ENCODE measurements around the gene ZC3H7B. TPM values are rescaled to one million over a fixed set of nuclear protein-coding genes. Genes with fewer than 3 reads are reported as not detected.

Gene ZC3H7B
- total RNA-seq, 2 experiments from 2014 or later = 49.0 to 51.3 TPM

DNA sequence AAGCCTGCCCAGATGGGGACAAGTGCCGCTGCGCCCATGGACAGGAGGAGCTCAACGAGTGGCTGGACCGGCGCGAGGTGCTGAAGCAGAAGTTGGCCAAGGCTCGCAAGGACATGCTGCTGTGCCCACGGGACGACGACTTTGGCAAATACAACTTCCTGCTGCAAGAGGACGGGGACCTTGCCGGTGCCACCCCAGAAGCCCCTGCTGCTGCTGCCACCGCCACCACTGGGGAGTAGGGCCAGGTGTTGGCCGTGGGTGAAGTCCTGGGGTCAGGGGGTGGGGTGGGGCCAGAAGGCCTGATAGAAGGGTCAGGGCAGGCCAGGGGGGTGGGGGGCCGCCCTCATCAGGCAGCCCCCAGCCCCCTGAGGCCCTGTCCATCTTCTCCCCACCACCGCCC, 55.9 kb downstream of the ZC3H7B start:
- no peaks in the 10 kb centered on the region for H3K27me3 Mint-ChIP-seq
- H3K4me1 Mint-ChIP-seq = no peaks in the 10 kb centered on the region
- H3K36me3 Mint-ChIP-seq = peaks cover 2% of the 10 kb centered on the region
- H3K27ac Mint-ChIP-seq = no peak overlapping the region
- POLR2A ChIA-PET = no interaction called here
- H3K9me3 Mint-ChIP-seq = no peaks in the 10 kb centered on the region
- H3K4me3 Mint-ChIP-seq = no peak overlapping the region
- DNase-seq (no peak), ATAC-seq (ENCODE audit: low read depth) (no peak)

DNA sequence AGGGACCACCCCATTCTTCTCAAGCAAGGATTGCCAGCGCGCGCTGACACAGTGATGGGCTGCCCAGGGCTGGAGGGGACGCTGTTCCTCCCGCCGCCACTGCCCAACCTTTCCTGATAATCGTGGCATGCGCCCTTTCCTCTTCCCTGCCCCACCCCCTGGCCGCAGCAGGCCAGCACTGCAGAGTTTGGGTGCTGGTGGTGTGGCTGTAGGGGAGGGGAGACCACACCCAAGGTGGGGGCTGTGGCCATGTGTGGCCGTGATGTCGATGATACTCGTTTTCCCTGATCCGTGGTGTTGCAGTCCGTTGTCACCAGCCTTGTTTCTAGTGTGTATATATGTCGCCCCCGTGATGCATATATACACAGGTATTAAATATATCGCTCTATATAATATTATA, 57.6 kb downstream of the ZC3H7B start:
- Mint-ChIP-seq H3K9me3 (no peaks in the 10 kb centered on the region), H3K27me3 (no peaks in the 10 kb centered on the region), H3K4me1 (no peaks in the 10 kb centered on the region), H3K27ac (no peak overlapping the region), H3K36me3 (peaks cover 2% of the 10 kb centered on the region), H3K4me3 (no peak overlapping the region)
- ATAC-seq (ENCODE audit: low read depth) (no peak), DNase-seq (no peak)
- POLR2A ChIA-PET = no interaction called here

- DNase-seq = no peak
- no peak for ATAC-seq (ENCODE audit: low read depth)
- H3K4me1 Mint-ChIP-seq = no peaks in the 10 kb centered on the region
- POLR2A ChIA-PET = no interaction called here
- H3K9me3 Mint-ChIP-seq = no peaks in the 10 kb centered on the region
- no peak overlapping the region for H3K27ac Mint-ChIP-seq
- H3K27me3 Mint-ChIP-seq = no peaks in the 10 kb centered on the region
- H3K36me3 Mint-ChIP-seq = peaks cover 2% of the 10 kb centered on the region
- no peak overlapping the region for H3K4me3 Mint-ChIP-seq
Observed at GRCh38 chr22:41359376-41359775, 58.1 kb downstream of the ZC3H7B start.

- no peak for DNase-seq
- no peaks in the 10 kb centered on the region for H3K4me1 Mint-ChIP-seq
- no peak overlapping the region for H3K4me3 Mint-ChIP-seq
- H3K27ac Mint-ChIP-seq = no peak overlapping the region
- no peaks in the 10 kb centered on the region for H3K9me3 Mint-ChIP-seq
- ATAC-seq (ENCODE audit: low read depth) = no peak
- POLR2A ChIA-PET = no interaction called here
- peaks cover 2% of the 10 kb centered on the region for H3K36me3 Mint-ChIP-seq
- H3K27me3 Mint-ChIP-seq = no peaks in the 10 kb centered on the region
Observed at GRCh38 chr22:41360126-41360525, 58.8 kb downstream of the ZC3H7B start.

- Mint-ChIP-seq H3K36me3 (peaks cover 2% of the 10 kb centered on the region), H3K27me3 (peaks cover 9% of the 10 kb centered on the region), H3K9me3 (no peaks in the 10 kb centered on the region), H3K4me3 (no peak overlapping the region), H3K27ac (no peak overlapping the region), H3K4me1 (no peaks in the 10 kb centered on the region)
- POLR2A ChIA-PET = no interaction called here
- DNase-seq (no peak), ATAC-seq (ENCODE audit: low read depth) (no peak)
Observed at GRCh38 chr22:41361716-41362310, 60.5 kb downstream of the ZC3H7B start.

DNA sequence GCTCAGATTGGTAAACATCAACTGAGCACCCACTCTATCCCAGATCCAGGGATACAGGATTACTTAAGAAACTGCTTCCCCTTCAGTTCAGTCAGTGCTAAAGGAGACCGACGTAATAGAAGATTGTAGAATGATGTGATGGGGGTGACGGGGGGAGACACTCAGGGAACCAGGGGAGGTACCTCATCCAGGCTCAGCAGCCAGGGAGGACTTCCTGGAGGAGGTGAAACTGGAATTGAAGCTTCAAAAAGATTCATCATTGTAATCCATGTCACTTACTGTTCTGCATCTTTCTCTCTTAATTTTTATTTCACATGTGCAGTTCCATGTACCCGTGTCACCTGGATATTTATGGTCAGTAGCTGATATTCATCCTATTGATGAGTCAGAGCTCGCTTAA, 61.3 kb downstream of the ZC3H7B start:
- no peak overlapping the region for H3K4me3 Mint-ChIP-seq
- H3K4me1 Mint-ChIP-seq = no peaks in the 10 kb centered on the region
- no peak overlapping the region for H3K27ac Mint-ChIP-seq
- peaks cover 9% of the 10 kb centered on the region for H3K27me3 Mint-ChIP-seq
- POLR2A ChIA-PET = no interaction called here
- no peaks in the 10 kb centered on the region for H3K9me3 Mint-ChIP-seq
- DNase-seq = no peak
- ATAC-seq (ENCODE audit: low read depth) = no peak
- H3K36me3 Mint-ChIP-seq = no peaks in the 10 kb centered on the region

GRCh38 chr22:41364233-41364632, 62.9 kb downstream of the ZC3H7B start:
- peaks cover 9% of the 10 kb centered on the region for H3K27me3 Mint-ChIP-seq
- no peak for ATAC-seq (ENCODE audit: low read depth)
- H3K27ac Mint-ChIP-seq = no peak overlapping the region
- no peaks in the 10 kb centered on the region for H3K36me3 Mint-ChIP-seq
- DNase-seq = no peak
- POLR2A ChIA-PET = interaction anchor here (0.7 kb wide), 1 partner anchor 17 kb away, joined by 7 read pairs; the partner anchor contains the start of gene TEF
- H3K9me3 Mint-ChIP-seq = no peaks in the 10 kb centered on the region
- no peaks in the 10 kb centered on the region for H3K4me1 Mint-ChIP-seq
- H3K4me3 Mint-ChIP-seq = no peak overlapping the region

DNA sequence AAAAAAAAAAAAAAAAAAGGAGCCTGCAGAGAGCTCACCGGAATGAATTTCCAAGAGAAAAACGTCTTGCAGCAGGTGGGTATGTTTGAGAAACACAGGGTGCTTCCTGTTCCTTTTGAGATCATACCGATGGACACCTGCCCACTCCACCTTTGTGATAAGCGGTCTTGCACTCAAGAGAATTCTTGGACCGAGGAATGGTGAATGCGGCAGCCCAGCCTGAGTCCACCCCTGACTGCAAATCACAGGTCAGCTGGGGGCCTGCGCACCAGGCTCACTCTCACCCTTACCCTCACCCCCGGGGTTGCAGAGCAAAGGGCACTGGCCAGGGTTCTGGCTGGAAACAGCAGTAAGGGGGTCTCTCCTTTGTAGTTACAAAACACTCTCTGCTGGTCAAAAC, 63.6 kb downstream of the ZC3H7B start:
- H3K36me3 Mint-ChIP-seq = no peaks in the 10 kb centered on the region
- H3K4me1 Mint-ChIP-seq = no peaks in the 10 kb centered on the region
- H3K9me3 Mint-ChIP-seq = no peaks in the 10 kb centered on the region
- DNase-seq = no peak
- POLR2A ChIA-PET = interaction anchor here (0.7 kb wide), 1 partner anchor 17 kb away, joined by 7 read pairs; the partner anchor contains the start of gene TEF
- H3K27me3 Mint-ChIP-seq = peaks cover 9% of the 10 kb centered on the region
- no peak for ATAC-seq (ENCODE audit: low read depth)
- no peak overlapping the region for H3K27ac Mint-ChIP-seq
- H3K4me3 Mint-ChIP-seq = no peak overlapping the region

- Mint-ChIP-seq H3K4me1 (no peaks in the 10 kb centered on the region), H3K9me3 (no peaks in the 10 kb centered on the region), H3K27ac (no peak overlapping the region), H3K36me3 (no peaks in the 10 kb centered on the region), H3K4me3 (no peak overlapping the region), H3K27me3 (peaks cover 10% of the 10 kb centered on the region)
- POLR2A ChIA-PET = interaction anchor here (1.7 kb wide), 1 partner anchor 16 kb away, joined by 5 read pairs; the partner anchor contains the start of gene TEF
- ATAC-seq (ENCODE audit: low read depth) (no peak), DNase-seq (no peak)
Observed at GRCh38 chr22:41365425-41365824, 64.1 kb downstream of the ZC3H7B start.

GRCh38 chr22:41366323-41367029, 65.2 kb downstream of the ZC3H7B start:
- DNase-seq (no peak), ATAC-seq (ENCODE audit: low read depth) (no peak)
- Mint-ChIP-seq H3K4me3 (no peak overlapping the region), H3K36me3 (no peaks in the 10 kb centered on the region), H3K9me3 (no peaks in the 10 kb centered on the region), H3K27me3 (peaks cover 15% of the 10 kb centered on the region), H3K4me1 (no peaks in the 10 kb centered on the region), H3K27ac (no peak overlapping the region)
- POLR2A ChIA-PET = interaction anchor here (1.0 to 1.7 kb wide), 3 partner anchors 15 to 97 kb away, joined by 3 to 6 read pairs (median 5); partner anchors contain the start of gene TEF

DNA sequence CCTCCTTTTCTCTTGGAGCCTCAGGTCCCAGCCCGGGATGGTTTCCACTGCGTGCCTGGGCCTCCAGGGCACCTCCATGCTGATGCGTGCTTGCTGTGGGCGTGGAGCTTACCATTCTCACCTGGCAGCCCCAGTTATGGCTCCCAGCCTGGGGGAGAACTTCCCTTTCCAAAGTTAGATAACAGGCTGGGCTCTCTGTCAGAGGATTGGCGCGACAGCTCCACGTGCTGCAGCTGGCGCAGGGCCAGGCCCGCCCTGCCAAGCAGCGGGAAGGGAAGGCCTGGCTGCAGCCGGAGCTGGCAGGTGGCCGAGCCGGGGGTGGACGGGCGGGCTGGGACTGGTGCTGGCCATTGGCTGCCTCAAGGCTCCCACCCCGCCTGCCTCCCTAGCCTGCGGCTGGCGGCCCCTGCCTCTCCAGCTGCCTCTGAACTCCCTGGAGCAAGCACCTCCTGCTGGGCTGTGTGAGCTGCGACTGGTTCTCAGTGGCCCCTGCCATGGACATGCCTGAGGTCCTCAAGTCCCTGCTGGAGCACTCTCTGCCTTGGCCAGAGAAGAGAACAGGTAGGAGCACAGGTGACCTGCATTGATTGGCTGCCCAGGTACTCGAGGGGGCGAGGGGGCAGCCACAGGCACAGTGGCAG, 65.8 kb downstream of the ZC3H7B start:
- Mint-ChIP-seq H3K4me1 (no peaks in the 10 kb centered on the region), H3K27me3 (peaks cover 15% of the 10 kb centered on the region), H3K4me3 (no peak overlapping the region), H3K9me3 (no peaks in the 10 kb centered on the region), H3K27ac (no peak overlapping the region), H3K36me3 (no peaks in the 10 kb centered on the region)
- POLR2A ChIA-PET = interaction anchor here (1.0 to 1.7 kb wide), 3 partner anchors 14 to 98 kb away, joined by 3 to 6 read pairs (median 5); partner anchors contain the start of gene TEF
- DNase-seq = no peak
- ATAC-seq (ENCODE audit: low read depth) = no peak

- no peak overlapping the region for H3K27ac Mint-ChIP-seq
- peaks cover 15% of the 10 kb centered on the region for H3K27me3 Mint-ChIP-seq
- no peak for ATAC-seq (ENCODE audit: low read depth)
- DNase-seq = no peak
- H3K36me3 Mint-ChIP-seq = no peaks in the 10 kb centered on the region
- no peak overlapping the region for H3K4me3 Mint-ChIP-seq
- no peaks in the 10 kb centered on the region for H3K9me3 Mint-ChIP-seq
- no peaks in the 10 kb centered on the region for H3K4me1 Mint-ChIP-seq
- POLR2A ChIA-PET = interaction anchor here (1.0 kb wide), 1 partner anchor 66 kb away, joined by 3 read pairs; no protein-coding TSS in a partner anchor
Observed at GRCh38 chr22:41367680-41368542, 66.6 kb downstream of the ZC3H7B start.

All from activated naive CD8-positive, alpha-beta T cell treated with anti-CD3 and anti-CD28 coated beads, Interleukin-2, amount 10 ng/mL, durations not matched to agents 7 days and 5 days (primary cell).